Stimulated activated CD4-positive, alpha-beta T cell treated with anti-CD3 and anti-CD28 coated beads, Interleukin-2, amount 100 ng/mL, for 48 hours (primary cell): ENCODE measurements around the gene PAX5.
"Not testable (repeated sequence)": the region's sequence is repeated elsewhere in the genome, so short reads cannot be mapped to it uniquely, and the experiment has no call there.

Experiments
- DNase-seq, 2 donors: peaks; one replicate each; pipeline ENCODE4 v3.0.0-alpha.2; 2020

Gene PAX5

GRCh38 chr9:36872641-36873040 is 161.4 kb downstream of the PAX5 start:
- DNase-seq, result no peak

- DNase-seq, result no peak
These were observed 162.5 kb downstream of the PAX5 start for GRCh38 chr9:36871606-36872005.

- no peak for DNase-seq
These were observed 163.1 kb downstream of the PAX5 start for GRCh38 chr9:36870960-36871359.

- DNase-seq, result not testable (repeated sequence)
These were observed 164.5 kb downstream of the PAX5 start for GRCh38 chr9:36869605-36870004.

DNA sequence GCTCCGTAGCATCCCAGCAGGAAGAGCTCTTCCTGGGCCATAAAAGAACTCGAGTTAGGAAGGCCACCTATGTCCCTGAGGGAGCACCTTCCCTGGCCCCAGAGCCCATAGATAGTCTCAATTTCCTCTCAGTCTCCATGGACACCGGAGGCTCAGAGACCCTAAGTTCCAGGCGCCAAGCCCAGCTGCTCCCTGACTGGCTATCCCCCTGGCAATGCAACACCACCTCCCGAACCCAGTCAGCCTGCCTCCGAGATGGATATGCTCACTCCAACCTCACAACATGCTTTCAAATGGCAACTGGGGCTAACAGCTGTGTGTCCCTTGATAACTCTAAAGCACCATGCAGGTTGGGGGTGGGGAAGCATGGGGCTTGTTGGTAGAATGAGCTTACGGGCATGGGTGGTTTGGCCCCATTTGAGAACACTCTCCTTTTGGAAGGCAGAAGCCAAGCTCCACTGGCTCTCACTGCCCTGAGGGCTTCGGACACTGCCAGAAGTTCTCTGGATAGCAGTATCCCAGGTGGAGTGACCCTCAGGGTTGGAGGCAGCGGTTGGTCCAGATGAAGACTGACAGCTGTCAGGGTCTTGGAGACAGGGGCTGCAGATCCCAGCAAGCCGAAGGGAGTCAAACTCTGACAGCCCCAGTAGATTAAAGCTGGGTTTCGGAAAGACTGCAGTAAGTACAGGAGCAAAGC is 165.3 kb downstream of the PAX5 start:
- no peak for DNase-seq

DNA sequence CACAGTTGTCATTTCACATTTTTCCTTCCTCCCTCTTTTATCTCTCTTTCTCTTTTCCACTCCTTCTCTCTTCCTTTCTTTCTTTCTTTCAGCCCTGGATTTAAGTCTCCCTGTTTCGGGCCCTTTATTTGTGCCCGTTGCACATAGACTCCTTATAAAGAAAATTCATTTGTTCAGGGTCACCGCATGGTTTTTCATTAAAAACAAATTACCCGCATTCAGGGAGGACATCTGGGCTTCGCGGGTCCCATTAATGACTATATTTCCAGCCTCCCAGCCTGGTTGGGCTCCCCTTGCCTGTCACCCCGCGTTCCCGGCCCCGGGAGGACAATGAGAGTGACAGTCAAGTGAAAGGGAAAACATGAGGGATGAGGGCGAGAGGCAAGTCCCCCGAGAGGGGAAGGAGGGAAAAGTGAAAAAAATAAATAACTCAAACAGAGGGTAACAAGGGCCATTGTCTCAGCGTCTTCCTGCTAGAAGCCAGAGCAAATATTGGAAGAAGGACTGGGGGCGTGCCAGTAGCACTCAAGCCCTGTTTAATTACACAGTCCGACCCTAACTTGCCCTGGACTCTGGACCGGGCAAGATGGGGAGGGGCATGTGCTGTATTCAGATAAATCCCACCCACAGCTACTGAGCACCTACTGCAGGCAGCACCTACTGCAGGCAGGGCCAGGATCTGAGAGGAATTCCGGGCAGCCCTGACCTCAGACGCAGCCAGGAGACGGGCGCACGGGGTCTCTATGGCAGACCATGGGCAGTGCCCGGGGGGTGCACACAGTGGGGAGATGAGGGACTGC is 166.2 kb downstream of the PAX5 start:
- no peak for DNase-seq

DNA sequence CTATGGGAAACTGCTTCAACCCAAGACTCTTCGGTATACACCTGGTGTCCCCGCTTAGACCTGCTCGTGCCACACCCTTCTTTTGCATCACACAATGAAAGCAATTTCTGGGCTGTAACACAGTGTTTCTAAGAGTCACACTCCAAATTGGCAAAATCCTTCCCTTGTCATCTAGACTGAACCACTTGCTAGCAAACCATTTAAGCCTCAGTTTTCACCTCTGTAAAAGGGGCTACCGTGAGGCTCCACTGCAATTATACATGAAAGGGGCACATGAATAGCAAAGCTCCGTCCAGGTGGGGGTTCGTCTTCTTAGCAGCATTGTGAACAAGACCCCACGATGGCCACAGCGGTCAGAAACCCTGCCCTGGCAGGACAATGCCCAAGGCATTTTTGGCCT is 166.8 kb downstream of the PAX5 start:
- DNase-seq, result no peak

GRCh38 chr9:36866840-36867239 is 167.2 kb downstream of the PAX5 start:
- DNase-seq, result no peak

- DNase-seq, result no peak
These were observed 168.1 kb downstream of the PAX5 start for GRCh38 chr9:36865731-36866635.

DNA sequence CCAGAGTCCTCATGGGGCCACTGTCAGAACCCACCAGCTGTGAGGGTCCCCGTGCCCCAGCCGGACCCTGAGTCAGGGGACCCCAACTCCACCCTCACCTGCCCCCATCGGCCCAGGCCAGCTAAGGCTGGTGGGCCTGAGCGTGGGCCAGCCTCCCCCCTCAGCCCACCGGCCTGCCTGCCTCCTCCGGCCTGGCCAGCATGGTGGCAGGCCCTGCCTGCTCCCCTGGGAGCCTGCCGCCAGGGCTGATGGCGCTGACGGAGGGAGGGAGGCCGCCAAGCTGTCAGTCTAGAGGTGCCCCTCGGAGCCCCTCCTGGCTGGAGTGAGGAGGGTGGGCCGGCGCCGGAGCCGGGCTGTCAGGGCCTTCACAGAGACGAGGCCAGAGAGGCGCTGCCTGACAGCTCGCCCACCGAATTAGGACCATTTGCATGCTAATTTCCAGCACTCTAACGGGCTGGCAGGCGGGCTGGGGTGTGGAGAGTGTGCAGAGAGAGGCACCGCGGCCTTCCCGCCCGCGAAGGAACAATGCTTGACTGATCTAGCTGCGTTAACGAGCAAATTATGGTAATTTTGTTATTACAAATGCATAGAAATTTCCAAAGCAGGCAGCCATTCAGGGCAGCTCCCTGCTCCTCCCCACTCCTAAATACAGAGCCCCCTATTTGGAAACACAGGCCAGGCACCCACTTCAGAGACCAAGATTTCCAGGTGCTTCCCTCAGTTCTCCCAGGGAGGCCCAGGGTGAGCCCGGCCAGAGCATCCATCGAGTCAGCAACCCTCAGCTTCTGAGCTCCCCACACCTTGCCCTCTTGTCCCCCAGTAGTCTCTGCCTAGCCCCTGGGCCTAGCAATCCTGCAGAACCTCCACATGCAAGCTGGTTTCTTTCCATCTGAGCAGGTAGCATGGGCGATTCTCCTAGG is 169.3 kb downstream of the PAX5 start:
- no peak for DNase-seq

GRCh38 chr9:36862206-36863145 is 171.6 kb downstream of the PAX5 start:
- peak in 1 of 2 donors; percentile 6 for DNase-seq

- no peak for DNase-seq
These were observed 172.4 kb downstream of the PAX5 start for GRCh38 chr9:36861528-36862205.

GRCh38 chr9:36858805-36859375 is 175.2 kb downstream of the PAX5 start:
- DNase-seq, result no peak

DNA sequence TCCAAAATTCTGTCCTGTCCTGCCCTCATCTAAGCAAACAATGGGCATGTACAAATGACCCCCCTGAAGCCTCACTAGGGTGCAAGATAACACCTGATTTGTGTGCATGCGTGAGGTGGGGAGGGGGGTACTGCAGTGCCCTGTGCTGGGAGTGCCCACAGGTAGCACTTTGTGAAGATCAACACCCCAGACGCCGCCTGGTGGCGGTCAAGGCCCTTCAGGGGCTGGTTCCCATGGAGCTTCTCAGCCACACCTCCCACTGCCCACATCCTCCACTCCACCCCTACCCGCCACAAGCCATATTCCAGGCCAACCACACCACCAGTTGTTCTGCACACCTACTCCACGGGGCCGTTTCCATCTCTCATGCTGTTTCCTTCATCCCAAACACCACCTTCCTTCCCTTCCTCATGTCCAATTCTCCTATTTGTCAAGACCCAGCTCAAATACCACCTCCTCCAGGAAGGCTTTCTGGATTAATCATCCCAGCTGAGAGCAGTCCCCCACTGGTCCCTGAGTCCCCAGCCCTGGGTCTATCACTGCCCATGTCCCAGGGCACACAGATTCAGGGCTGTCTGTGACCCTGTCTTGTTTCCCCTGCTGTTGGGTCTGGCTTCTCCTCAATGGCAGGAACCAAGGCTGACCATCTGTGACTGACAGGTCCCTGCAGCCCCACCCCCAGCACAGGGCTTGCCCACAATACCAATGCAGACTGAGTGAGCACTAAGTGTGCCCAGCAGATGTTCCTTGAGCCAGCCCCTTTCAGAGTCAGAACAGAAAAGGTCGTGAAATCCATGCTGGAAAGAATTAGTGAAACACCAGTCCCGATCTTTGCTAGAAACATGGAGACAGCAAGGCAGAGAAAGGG is 178.4 kb downstream of the PAX5 start:
- DNase-seq, result peak in 1 of 2 donors; percentile 32

DNA sequence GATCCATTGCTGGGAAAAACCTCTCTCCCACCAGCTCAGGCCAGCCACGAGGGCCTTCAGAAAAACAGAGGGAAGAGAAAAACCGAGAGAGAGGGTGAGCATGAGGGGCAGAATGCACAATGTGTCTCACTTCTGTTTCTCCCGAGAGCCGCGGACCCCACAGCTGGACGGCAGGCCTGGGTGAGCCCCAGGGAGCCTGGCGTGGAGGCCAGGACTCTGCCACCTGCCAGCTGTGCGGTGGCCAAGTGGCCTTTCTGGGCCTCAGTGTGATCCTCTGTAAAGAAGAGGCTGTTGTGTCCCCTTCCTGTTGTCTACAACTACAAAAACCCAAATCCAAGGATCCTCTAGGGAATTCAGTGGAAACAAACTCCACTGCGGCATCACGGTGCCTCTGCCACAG is 179.3 kb downstream of the PAX5 start:
- DNase-seq, result no peak

GRCh38 chr9:36854034-36854433 is 180.0 kb downstream of the PAX5 start:
- no peak for DNase-seq

DNA sequence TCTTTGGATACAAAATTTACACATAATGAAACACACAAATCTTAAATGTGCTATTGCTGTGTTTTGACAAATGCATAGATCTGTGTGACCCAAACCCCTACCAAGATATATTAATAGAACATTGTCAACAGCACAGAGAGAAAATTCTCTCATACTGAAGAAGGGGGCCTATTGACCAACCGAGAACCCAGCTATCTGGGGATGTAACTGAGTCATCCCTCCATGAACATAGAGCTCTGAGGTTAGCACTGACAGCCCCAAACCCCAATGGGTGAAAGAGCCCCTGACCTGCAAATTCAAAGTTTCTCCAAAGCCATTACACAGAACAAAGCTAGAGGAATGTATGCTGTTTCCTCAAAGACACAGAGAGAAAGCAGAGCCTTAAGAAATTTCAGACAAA is 180.8 kb downstream of the PAX5 start:
- DNase-seq, result no peak

DNA sequence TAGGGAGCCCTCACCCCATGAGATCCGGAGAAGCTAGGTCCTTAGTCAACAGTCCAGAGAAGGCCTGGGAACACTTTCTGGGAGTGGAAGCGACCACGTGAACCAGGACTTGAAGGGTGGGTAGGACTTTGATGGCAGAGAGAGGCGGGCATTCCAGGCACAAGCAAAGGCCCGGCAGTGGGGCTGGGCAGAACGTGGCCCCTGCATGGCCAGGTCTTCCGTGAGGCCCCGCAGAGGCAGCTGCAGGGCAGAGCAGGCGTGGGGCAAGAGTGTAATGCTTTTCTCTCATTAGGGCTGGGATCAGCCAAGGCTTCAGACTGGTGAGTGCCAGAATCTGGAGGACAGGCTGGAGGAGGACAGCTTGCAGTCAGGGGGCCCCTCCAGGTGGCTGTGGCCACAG is 184.1 kb downstream of the PAX5 start:
- no peak for DNase-seq

DNA sequence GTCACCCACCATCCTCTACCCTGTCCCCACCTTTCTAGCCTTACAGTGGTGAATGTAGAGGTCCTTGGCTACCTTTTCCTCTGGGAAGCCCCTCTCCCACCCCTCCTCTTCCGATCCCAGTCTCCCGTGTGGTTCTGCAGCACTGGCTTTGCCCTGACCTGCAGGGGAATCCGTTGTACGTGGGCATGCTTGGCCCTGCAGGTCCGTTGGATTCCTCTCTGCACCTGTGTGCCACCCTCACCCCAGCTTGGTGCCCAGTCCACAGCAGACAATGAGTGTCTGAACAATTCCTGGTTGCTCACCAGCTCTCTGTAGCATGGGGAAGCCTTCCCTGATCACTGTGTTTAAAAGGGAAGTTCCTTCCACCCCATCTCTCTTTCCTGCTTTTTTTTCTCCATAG is 185.1 kb downstream of the PAX5 start:
- DNase-seq, result no peak
